AG04449 (cell line): ENCODE results near the gene UNC13D.

Source experiments
- CTCF ChIA-PET: fragments of 350-600 bp; formaldehyde crosslinking; extraction: SDS; loops from one replicate; lab custom pipeline; 2021; ENCODE audit warnings: antibody characterized with exemption; lab: Yijun Ruan, JAX
- POLR2A ChIA-PET: fragments of 400-600, 350-600 bp; formaldehyde crosslinking; extraction: SDS; loops from one replicate; lab custom pipeline; 2020; ENCODE audit warnings: antibody characterized with exemption, inconsistent platforms; lab: Yijun Ruan, JAX
- DNase-seq: peaks from one replicate; pipeline ENCODE4 v3.0.0-alpha.2; 2010; ENCODE audit warnings: low read depth, low spot score
- H3K4me3 ChIP-seq: 2 replicates; pipeline ENCODE4 v1.5.1; 2011; ENCODE audit warnings: low read depth, mild to moderate bottlenecking, control low read depth, low read length
- TF ChIP-seq, protein P1 (sequence below): IDR thresholded peaks from one replicate; pipeline ENCODE4 v1.5.1; 2011; ENCODE audit warnings: mild to moderate bottlenecking, moderate library complexity, low read length, control low read depth, inconsistent platforms; ENCODE audit not compliant: insufficient read depth; ENCODE audit errors: missing control alignments

The UNC13D gene

DNA sequence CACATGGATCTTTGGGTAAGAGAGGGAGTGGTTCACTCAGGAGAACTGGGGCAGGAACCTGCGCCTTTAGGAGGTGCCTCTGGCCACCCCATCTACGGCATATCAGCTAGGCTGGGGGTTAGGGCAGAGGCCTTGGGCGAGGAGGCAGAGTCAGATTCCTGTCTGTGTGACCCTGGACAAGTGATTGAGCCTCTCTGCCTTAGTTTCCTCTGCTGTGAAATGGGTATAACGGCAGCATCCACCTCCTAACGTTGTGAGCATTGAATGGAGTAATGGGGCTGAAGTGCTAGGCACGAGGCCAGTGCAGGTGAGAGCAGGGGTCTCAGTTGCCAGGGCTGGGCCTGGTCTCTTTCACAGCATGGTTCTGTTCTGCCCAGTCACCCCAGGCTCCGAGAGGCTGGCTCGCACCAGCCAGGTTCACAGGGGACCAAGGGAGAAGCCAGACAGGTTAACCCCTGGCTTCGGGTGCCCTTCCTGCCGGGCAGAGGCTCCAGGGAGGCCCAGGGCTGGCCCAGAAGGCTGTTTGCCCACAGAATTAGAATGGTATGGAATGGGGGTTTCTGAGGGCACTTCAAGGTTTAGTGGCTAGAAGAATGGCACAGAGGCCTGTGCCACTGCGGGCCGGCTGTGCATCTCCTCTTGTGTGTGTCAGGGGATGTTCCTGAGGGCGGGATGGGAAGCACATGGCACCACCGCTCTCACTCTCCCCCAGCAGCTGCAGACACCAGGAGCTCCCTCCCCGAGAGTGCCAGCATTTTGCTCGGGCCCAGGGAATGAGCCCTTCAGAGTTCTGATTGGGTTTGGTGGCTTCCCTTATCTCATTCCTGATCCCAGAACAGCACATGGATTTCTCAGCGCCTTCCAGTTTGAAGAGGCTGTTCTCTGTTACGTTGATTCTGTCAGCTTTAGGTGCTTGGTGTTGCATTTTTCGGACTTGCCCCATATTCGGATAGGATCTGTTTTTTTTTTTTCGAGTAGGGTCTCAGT lies 23.8 kb downstream of the UNC13D start:
- TF ChIP-seq, protein P1, sequence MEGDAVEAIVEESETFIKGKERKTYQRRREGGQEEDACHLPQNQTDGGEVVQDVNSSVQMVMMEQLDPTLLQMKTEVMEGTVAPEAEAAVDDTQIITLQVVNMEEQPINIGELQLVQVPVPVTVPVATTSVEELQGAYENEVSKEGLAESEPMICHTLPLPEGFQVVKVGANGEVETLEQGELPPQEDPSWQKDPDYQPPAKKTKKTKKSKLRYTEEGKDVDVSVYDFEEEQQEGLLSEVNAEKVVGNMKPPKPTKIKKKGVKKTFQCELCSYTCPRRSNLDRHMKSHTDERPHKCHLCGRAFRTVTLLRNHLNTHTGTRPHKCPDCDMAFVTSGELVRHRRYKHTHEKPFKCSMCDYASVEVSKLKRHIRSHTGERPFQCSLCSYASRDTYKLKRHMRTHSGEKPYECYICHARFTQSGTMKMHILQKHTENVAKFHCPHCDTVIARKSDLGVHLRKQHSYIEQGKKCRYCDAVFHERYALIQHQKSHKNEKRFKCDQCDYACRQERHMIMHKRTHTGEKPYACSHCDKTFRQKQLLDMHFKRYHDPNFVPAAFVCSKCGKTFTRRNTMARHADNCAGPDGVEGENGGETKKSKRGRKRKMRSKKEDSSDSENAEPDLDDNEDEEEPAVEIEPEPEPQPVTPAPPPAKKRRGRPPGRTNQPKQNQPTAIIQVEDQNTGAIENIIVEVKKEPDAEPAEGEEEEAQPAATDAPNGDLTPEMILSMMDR, result no peak
- DNase-seq, result no peak
- H3K4me3 ChIP-seq, result no peak overlapping the region
- POLR2A ChIA-PET, result no interaction called here
- CTCF ChIA-PET, result interaction anchor here (1.3 to 1.6 kb wide), 2 partner anchors 10 to 28 kb away, joined by 3 to 7 read pairs; no protein-coding TSS in a partner anchor

DNA sequence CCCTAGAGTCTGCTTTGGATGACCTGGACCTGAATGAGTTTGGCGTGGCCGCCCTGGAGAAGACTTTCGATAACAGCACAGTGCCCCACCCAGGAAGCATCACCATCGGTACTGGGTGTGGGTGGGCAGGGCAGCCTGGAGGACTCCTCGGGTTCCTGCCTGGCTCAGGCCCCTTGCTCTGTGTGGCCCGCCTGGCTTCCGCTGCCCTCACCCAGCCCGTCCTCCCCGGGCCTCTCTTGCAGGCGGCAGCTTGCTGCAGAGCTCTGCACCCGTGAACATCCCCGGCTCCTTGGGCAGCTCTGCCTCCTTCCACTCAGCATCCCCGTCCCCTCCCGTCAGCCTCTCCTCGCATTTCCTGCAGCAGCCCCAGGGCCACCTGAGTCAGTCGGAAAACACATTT lies 24.5 kb downstream of the UNC13D start:
- TF ChIP-seq, protein P1, result no peak
- ChIA-PET CTCF (interaction anchor here (7.5 kb wide), 1 partner anchor 8 kb away, joined by 87 read pairs; no protein-coding TSS in a partner anchor), POLR2A (no interaction called here)
- H3K4me3 ChIP-seq, result no peak overlapping the region
- DNase-seq, result no peak

DNA sequence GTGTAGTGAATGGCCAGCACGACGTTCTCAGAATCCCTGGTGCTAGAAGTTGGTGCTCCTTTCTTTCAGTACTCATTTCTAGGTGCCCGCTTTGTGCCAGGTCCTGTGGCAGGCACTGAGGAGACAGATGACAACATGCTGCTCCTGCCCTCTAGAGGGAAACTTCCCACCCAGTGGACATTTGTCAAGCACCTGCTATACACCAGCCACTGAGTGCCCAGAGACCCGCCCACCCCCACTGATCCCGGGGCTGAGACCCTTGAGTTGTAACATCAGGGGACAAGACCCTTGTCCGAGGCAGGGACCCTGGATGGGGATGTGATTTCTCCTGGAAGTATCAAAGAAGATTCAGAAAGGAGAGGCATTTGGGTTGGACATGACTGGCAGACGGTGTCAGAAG lies 25.1 kb downstream of the UNC13D start:
- POLR2A ChIA-PET, result interaction anchor here (1.1 kb wide), 1 partner anchor 39 kb away, joined by 3 read pairs; a partner anchor contains a TSS
- no peak overlapping the region for H3K4me3 ChIP-seq
- no peak for DNase-seq
- CTCF ChIA-PET, result interaction anchor here (1.3 to 7.5 kb wide), 2 partner anchors 9 to 36 kb away, joined by 3 to 87 read pairs; no protein-coding TSS in a partner anchor
- TF ChIP-seq, protein P1, result no peak

DNA sequence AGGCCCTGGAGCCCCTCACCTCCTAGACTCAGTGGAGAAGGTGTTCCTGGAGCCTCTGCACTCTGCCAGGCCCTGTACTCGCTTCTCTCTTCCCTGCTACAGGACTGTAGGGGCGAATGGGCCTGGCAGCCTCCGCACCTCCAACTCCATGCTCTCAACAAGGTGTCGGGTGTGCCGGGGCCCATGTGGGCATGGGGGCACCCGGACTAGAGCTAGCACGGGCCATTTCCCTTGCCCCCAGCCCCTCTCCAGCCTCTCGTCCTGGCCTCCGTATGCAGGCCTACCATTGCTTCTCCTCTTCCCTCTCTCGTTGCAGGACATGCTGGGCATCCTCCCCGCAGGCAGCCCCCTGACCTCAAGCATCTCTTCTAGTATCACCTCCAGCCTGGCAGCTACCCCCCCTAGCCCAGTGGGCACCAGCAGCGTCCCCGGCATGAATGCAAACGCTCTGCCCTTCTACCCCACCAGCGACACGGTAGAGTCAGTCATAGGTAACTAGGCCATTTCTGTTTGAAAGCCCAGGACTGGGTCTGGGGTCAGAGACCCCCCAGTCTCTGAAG lies 25.8 kb downstream of the UNC13D start:
- no peak for DNase-seq
- no peak overlapping the region for H3K4me3 ChIP-seq
- ChIA-PET CTCF (interaction anchor here (0.9 to 7.5 kb wide), 3 partner anchors 10 to 78 kb away, joined by 3 to 87 read pairs (median 3); partner anchors contain the start of gene TRIM65), POLR2A (interaction anchor here (1.1 kb wide), 1 partner anchor 38 kb away, joined by 3 read pairs; a partner anchor contains a TSS)
- TF ChIP-seq, protein P1, result no peak

DNA sequence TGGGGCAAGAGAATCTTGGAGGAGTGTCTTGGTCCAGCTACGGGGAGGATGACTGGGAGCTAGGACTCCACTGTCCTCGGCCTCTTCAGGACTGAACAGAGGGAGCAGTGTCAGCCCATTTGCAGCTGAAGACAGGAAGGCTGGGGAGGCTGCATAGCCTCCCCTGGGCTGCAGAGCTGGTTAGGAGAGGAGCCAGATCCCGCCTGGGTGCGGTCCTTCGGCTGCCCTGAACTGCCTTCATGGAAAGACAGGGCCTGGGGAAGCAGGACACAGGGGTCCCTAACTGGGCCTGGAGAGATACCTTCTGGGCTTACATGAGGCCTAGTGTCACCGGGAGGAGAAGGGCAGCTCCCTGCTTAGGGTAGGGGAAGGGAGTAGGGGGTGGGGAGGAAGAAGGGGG lies 26.6 kb downstream of the UNC13D start:
- no peak for DNase-seq
- ChIA-PET POLR2A (no interaction called here), CTCF (interaction anchor here (1.3 to 7.5 kb wide), 2 partner anchors 11 to 28 kb away, joined by 3 to 87 read pairs; no protein-coding TSS in a partner anchor)
- TF ChIP-seq, protein P1, result no peak
- no peak overlapping the region for H3K4me3 ChIP-seq
